Ureter (tissue), 1 donor: ENCODE measurements around the gene SHISA3. TPM values are rescaled to one million over a fixed set of nuclear protein-coding genes. Genes with fewer than 3 reads are reported as not detected.
"Not testable (repeated sequence)": the region's sequence is repeated elsewhere in the genome, so short reads cannot be mapped to it uniquely, and the experiment has no call there.

Experiments used
- DNase-seq: peaks from one replicate; pipeline ENCODE4 v3.0.0-alpha.2; 2020; ENCODE audit warnings: low spot score
- total RNA-seq: library from RNA; stranded (reverse); gene quantifications from one replicate; pipeline ENCODE4 v1.2.4, GENCODE V29; 2023
- donor health status: DM: yes; HTN: yes; CAD: no.

Gene SHISA3
- 0.31 TPM for total RNA-seq

DNA sequence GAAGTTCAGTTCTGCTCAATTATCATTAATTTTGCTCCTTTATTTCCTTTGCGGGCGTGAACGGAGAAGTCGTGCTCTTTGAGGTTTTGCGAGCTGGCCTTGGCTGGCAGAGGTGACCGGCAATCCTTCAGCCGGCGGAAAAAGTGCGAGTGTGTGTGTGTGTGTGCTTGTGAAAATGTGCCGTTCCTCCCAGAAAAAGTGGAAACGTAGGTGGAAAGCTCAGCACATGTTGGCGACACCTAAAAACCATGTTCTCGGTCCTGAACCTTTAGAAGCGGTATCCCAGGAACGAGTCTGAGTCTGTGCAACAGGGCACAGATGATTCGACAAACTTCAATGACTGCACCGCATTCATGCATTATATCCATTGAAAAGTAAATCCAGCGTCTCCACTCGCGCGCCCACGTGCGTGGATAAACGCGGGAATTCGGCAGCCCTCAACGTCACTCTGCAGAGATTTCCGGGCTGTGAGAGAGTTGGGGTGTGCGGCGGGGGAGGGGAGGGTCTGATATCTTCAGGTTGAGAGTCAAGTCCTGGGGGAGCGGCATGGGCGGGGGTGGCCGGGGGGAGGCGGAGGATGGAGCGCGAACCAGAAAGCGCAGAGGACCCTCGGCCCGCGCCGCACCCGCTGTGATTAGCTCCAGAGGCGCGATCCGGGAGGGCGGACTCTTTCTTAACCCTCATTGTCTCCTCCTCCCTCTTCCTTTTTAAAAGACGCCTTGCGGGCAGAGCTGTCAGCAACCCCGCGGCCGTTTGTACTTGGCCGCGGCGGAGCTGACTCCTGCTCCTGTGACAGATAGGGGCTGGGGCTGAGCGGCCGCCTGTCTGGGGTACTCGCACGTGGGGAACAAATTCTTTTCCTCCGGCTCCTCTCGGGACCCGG lies at the start of gene SHISA3:
SHISA3 (plus strand) TSS at position 737 of the 883 bp plus-strand sequence. CDS start 569 bp downstream, outside the sequence.
- DNase-seq: no peak

DNA sequence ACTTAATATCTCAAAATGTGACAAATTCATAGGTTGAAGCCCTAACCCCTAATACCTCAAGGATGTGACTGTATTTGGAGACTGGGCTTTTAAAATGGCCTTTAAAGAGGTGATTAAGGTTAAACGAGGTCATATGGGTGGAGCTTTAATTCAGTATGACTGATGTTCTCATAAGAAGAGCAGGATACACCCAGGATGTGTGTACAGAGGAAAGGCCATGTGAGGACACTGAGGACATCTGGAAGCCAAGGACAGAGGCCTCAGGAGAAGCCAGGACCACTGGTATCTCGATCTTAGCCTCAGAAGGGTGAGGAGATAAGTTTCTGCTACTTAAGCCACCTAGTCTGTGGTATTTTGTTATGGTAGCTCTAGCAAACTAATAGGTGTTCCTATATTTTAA lies 49.0 kb upstream of the SHISA3 start:
- no peak for DNase-seq

DNA sequence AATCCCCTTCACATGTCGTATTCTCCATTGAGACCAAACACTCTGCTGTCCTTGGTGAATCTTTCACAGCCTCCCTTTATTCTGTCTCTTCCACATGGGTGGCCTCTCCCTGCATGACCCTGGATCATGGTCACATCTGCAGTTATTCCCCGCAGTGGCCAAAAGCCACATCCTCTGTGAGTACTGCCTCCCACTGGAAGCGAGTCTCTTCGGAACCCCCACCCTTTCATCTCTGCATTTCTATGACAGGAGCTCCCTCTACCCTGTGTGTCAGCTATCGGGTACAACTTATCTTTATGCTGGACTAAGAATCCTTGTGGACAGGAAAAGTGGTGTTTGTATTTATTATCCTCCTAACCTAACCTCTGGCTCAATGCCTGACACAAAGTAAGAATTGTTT lies 48.6 kb upstream of the SHISA3 start:
- no peak for DNase-seq

DNA sequence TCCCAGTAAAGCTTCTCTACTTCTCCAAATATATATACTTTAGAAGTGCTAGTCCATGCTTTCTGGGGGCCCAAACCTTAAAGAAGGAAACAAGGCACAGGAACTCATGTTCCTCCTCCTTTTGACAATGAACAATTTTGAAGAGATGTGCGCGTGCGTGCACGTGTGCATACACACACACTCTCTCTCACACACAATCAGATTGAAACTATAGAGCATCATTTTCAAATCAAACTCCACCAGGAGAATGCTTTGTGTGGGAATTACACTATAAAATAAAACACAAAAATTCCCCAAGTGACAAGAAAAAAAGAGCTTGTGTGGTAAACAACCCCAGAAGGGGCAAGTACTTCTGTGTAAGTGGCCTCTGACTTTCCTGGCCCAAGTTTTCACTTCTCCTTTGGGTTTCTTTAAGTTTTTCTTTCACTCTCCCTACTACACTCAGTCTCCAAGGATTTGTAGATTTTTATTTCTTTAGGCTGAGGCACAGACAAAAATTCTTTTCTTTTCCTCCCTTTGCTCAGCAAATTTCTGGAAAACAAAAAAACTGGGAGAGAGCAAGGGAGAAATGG lies 46.6 kb upstream of the SHISA3 start:
- no peak for DNase-seq

DNA sequence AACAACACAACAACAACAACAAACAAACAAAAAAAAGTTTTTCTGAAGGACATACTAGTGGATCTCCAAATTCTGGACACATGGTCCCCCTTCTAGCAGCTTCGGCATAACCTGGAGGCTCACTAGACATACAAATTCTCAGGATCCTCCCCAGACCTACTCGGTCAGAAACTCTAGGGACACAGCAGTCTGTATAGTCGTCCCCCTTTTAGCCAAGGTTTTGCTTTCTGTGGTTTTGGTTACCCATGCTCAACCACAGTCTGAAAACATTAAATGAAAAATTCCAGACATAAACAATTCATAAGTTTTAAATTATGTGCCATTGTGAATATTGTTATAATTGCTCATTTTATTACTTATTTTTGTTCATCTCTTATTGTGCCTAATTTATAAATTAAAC lies 45.2 kb upstream of the SHISA3 start:
- no peak for DNase-seq

DNA sequence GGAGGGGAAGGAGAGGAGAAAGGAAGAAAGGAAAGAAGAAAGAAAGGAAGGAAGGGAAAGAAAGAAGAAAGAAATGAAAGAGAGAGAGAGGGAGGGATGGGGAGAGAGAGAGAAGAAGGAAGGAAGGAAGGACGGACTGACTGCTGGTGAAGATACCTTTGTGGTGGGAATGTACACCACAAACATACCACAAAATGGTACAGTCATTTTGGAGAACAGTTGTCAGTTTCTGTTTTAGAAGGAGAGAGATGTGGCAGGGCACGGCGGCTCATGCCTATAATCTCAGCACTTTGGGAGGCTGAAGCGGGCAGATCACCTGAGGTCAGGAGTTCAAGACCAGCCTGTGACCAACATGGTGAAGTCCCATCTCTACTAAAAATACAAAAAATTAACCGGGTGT lies 40.0 kb upstream of the SHISA3 start:
- no peak for DNase-seq

DNA sequence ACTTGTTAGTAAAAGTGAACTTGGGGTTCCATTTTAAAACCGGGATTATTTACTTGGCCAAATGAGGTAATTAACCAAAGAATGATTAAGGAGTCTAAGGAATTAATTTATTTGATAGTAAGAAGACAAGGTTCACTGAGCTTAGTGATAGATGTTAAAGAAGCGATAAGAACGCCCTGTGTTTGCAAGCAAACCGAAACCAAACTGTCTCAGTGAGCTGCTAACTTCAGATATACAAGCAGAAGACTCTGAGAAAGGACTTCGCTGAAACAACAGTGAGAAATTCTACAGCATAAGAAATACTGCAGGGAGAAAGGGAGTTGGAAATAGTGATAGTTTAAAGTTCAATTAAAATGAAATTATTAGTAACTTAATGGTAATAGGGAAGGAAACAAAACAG lies 37.6 kb upstream of the SHISA3 start:
- no peak for DNase-seq

DNA sequence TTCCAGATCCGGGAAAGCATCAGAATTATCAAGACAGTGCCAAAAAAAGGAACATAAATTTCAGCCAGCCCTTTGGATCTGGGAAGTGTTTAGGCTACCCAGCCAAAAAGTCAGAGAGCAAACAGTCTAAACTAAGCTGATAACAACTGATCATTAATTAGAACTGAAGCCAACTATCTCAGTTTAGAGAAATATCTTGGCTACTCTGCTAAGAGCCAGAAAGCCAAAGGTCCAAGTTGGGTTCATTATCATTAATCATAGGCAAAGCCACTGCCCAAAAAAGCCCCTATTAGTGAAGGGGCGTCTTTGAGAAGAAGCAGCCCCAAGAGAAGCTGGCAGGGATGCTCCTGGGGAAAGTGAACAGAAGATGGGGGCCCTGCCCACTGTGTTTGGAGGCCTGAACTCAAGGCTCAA lies 37.0 kb upstream of the SHISA3 start:
- no peak for DNase-seq

DNA sequence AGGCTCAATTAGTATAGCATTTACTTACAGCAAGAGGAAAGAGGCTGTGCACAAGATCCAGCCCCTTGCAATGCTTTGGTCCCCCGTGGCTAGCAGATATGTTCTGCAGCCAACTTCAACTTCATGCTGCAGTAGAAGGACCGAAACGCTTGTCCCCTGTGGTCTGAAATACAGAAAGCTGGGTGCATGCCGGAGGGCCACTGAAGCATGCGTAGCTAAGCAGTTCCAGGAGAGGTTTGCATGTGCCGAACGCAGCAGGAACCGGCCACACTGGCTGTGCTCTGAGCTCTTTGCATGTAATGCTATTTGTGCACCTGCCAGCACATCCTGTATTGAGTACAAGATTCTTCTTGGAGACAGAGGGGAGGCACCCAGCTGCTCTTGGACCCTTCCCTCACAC lies 35.8 kb upstream of the SHISA3 start:
- DNase-seq: no peak

DNA sequence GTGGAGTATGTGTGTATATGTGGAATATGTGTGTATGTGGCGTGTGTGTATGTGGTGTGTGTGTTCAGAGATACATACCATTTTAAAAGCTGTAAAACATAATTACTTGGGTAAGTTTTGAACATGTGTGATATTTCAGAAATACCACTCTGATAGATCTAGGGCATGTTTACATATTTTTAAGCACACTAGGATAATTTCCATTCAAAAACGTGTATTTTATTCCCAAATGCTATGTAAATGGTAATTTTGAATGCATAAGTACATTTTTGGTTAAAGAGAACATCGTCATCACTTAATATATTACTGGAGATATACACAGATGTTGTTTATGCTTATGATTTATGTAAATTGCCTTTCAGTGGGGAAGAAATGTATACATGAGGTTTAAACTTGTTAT lies 34.7 kb upstream of the SHISA3 start:
- no peak for DNase-seq

DNA sequence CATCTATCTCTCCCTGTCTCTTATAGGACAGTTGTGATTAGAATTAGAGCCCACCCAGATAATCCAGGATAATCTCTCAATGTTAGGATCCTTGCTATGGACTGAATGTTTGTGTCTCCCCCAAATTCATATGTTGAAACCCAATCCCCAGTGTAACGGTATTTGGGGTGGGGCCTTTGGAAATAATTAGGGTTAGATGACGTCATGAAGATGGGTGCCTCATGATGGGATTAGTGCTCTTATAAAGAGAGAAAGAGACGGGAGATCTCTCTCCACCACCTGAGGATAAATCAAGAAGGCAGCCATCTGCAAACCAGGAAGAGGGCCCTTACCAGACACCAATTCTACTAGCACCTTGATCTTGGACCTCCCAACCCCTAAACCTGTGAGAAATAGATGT lies 33.7 kb upstream of the SHISA3 start:
- no peak for DNase-seq

DNA sequence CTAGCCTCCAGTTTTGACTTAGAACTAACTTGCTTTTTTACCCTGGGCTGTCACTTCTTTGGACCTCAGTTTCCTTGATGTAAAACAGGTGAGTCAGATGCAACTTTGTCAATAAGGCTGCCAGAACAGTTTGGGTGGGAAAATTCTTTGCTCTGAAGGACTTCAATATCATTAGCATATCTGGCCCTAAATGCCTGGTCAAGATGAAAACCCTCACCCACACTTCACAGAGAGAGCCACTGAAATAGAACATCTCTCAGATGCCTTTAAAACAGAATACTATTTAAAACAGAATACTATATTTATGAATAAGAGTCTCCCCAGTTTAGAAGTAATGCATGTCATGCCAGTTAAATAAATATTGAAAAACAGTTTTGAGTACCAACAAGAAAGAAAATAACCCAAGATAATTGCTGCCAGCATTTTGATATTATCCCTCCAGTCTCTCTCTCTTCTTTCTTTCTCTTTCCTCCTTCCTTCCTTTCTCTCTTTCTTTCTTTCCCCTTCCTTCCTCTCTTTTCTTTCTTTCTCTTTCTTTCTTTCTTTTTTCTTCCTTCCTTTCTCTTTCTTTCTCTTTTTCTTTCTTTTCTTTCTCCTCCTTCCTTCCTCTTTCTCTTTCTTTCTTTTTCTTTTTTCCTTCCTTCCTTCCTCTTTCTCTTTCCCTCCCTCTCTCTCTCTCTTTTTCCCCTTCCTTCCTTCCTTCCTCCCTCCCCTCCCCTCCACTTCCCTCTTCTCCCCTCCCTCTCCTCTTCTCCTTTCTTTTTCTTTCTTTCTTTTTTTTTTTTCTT lies 32.8 kb upstream of the SHISA3 start:
- DNase-seq: no peak

DNA sequence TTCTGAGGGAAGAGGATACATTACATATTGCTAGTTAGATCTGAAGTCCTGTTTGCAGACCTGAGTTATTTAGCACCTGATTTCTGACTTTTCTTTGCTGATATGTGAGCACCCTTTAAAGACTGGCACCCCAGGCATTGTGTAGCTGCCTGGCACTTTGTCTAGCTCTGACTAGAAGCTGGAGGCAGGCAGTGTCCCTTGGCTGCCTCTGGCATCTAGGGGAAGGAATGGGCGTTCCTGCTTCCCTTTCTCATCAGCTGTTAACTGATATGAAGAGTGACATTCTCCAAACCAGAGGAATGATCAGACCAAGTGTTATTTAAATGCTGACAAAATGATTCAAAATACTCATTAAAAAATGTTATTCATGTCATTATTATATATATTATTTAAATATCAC lies 30.3 kb upstream of the SHISA3 start:
- DNase-seq: no peak

DNA sequence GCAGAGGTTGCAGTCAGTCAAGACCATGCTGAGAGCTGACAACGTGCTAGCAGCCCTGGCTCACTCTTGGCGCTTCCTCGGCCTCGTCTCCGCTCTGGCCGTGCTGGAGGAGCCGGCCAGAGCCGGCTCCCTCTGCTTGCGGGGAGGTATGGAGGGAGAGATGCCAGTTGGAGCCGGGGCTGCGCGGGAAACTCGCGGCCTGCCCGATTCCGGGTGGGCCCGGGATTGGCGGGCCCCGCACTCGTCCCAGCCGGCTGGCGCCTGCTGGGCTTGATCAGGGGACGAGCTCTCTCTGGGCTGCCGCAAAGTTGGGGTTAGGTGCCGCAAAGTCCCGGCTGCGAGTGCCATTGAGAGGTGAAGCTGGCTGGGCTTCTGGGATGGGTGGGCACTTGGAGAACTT lies 27.8 kb upstream of the SHISA3 start:
- no peak for DNase-seq

DNA sequence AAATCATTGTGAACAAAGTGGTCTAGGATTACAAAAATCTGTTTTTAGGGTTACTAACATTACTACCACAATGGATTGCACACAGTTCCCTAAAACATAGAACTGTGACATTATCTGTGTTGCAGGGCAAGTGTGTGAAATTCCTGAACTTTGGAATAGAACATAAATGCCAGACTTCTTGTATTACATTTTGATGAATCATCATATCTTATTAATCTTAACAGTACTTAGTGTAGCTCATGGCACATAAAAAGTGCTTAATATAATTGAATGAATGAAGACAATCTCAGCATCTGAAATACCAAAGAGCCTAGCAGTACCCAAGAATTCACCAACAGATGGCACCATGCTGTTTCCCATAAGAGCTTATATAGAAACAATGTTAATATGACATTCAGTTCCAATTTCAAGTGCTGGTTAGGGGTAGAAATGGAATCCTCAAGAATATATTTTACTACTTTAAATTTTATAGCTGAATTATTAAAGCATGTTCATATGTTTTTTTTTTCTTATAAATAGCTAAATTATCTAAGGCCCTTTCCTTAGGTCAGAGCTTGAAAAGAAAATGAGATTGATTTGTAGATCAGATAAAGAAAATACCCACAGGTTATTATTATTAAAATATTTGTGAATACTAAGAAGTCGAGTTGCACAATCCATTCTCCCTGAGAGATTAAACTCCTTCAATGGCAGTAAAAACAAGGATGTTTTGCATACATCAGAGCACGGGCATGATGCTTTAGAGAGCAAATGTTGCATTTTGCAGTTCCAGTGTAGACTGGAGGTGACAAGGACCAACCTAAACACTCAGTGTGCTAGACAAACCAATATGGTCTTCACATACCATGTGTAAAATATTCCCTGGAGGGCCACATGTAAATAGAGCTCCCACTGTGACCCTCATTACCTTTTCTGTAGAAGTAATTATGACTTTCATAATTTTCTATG lies 25.7 kb upstream of the SHISA3 start:
- no peak for DNase-seq

DNA sequence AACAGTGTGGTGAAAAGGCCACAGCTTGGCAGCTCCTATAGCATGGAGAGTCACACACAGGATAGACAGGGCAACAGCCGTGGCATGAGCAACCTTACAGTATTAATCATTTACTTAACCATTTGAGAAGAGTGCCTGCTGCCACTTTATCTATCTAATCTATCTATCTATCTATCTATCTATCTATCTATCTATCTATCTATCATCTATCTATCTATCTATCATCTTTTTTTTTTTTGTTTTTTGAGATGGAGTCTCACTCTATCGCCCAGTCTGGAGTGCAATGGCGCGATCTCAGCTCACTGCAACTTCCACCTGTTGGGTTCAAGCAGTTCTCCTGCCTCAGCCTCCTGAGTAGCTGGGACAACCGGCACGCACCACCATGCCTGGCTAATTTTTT lies 25.0 kb upstream of the SHISA3 start:
- not testable (repeated sequence) for DNase-seq

DNA sequence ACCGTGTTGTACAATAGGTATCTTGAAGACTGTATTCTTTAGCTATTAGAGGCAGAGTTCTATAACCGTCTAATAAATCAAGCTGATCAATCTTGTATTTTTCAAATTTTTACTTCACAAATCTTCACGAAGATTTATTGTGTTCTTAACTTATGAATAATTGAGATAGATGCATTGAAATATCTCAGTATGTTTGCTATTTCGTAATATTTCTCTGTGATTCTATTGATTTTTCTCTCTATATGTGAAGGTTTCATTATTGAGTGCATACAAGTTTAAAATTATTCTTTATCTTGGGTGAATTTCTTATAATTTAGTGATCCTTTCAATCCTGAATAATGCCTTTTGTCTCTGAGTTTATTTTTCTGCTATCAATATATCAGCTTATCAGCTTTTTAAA lies 19.8 kb upstream of the SHISA3 start:
- DNase-seq: no peak

DNA sequence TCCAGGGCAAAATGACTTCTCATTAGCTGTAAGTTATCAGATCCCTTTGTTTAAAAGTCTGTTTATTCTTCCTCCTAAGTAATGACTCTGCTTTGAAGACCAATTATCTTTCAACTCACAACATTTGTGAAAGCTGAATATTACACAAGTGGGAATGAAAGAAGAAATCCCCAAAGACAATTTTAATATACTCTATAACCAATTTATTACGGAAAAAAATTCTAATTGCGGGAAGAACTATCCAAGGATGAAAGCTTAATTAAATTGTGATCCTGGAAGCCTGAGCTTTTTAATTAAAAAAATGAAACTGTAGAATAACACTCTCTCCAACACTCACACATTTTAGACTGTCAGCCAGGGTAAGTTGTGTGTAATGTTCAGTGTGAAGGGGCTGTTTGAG lies 15.6 kb upstream of the SHISA3 start:
- no peak for DNase-seq

DNA sequence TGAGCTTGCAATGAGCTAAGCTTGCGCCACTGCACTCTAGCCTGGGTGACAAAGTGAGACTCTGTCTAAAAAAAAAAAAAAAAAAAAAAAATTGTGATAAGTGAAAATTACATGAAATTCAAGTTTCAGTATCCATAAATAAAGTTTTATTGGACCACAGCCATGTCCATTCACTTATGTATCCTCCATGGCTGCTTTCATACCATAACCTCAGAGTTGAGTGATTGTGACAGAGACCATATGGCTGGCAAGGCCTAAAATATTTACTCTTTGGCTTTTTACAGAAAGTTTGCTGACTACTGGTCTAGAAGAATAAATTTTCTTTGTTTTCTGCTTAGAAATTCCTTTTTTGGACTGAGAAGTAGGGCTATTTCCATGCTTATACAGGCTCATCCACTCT lies 11.8 kb upstream of the SHISA3 start:
- no peak for DNase-seq

DNA sequence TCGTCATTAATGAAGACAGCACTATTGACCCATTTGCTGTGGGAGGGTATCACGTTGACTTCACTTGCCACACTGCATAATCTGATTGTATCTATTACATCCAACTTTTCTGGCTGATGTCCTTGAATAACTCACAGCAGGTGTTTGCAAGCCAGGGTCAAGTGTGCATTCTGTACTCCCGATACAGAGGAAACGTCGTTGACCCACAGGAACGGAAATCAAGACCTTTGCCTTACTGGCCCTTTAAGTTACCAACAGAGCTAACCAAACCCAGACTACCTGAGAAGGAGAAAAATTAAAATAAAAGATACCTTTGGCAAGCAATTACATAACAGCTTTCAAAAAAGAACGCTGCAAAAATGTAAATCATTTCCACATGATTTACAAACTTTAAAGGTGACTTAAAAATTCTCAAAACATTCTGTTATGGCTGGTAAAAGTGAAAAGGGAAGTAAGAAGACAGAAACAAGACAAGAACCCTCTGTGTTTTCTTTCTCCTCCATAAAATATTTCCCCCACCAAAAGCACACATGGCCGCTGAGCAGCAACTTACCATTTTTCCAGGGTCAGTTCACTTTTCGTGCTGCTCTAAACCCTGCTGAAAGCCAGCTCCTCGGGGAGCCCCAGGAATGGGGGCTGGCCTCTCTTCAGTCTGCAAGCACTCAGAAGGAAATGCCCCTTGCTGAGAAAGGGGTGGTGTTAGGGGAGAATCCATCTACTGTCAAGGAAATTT lies 6.5 kb upstream of the SHISA3 start:
- DNase-seq: no peak

DNA sequence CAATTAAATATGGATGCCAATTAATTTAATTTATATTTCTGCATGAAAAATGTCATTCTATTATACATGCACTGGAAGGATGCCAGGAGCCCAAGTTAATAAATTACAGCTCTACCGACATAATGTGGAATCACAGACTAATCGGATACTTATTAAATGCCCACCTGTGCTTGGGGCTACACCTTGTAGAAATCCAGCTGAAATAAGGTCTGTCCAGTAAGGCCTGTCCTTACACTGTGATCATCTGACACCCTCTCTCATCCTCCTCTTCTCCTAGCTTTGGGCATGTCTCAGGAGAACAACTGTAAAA lies 6.0 kb upstream of the SHISA3 start:
- DNase-seq: no peak
